HG03108 (cell line): Measurements from ENCODE around the gene TBC1D19.
"Not testable (repeated sequence)": the region's sequence is repeated elsewhere in the genome, so short reads cannot be mapped to it uniquely, and the experiment has no call there.

Experiments used
- ATAC-seq: cut with Tn5 transposase; IDR thresholded peaks from one replicate; pipeline ENCODE4 v1.9.1; 2021; ENCODE audit warnings: moderate library complexity; ENCODE audit not compliant: unreplicated experiment

TBC1D19 gene

GRCh38 chr4:26679040-26679695 is 95.3 kb downstream of the TBC1D19 start:
- ATAC-seq, result not testable (repeated sequence)

- no peak for ATAC-seq
Observed at GRCh38 chr4:26682436-26682835, 98.6 kb downstream of the TBC1D19 start.

- no peak for ATAC-seq
Observed at GRCh38 chr4:26685250-26685649, 101.4 kb downstream of the TBC1D19 start.

GRCh38 chr4:26687728-26688127 is 103.8 kb downstream of the TBC1D19 start:
- ATAC-seq, result no peak

GRCh38 chr4:26690506-26690905 is 106.6 kb downstream of the TBC1D19 start:
- ATAC-seq, result no peak

GRCh38 chr4:26692014-26692726 is 108.3 kb downstream of the TBC1D19 start:
- no peak for ATAC-seq

- not testable (repeated sequence) for ATAC-seq
Observed at GRCh38 chr4:26694131-26694530, 110.2 kb downstream of the TBC1D19 start.

GRCh38 chr4:26700110-26700509 is 116.2 kb downstream of the TBC1D19 start:
- no peak for ATAC-seq

GRCh38 chr4:26701095-26701494 is 117.2 kb downstream of the TBC1D19 start:
- ATAC-seq, result no peak

- no peak for ATAC-seq
Observed at GRCh38 chr4:26701786-26702227, 117.9 kb downstream of the TBC1D19 start.

GRCh38 chr4:26707342-26707741 is 123.5 kb downstream of the TBC1D19 start:
- ATAC-seq, result no peak

GRCh38 chr4:26709246-26709645 is 125.4 kb downstream of the TBC1D19 start:
- ATAC-seq, result no peak

GRCh38 chr4:26713563-26714151 is 129.8 kb downstream of the TBC1D19 start:
- ATAC-seq, result no peak

GRCh38 chr4:26715636-26716242 is 131.9 kb downstream of the TBC1D19 start:
- ATAC-seq, result no peak

- no peak for ATAC-seq
Observed at GRCh38 chr4:26717332-26717731, 133.4 kb downstream of the TBC1D19 start.

GRCh38 chr4:26719954-26720552 is 136.2 kb downstream of the TBC1D19 start:
- no peak for ATAC-seq

- no peak for ATAC-seq
Observed at GRCh38 chr4:26721685-26722084, 137.8 kb downstream of the TBC1D19 start.

- ATAC-seq, result peak; percentile 98
Observed at GRCh38 chr4:26723216-26723615, 139.3 kb downstream of the TBC1D19 start.

- ATAC-seq, result no peak
Observed at GRCh38 chr4:26724534-26724933, 140.7 kb downstream of the TBC1D19 start.

- ATAC-seq, result no peak
Observed at GRCh38 chr4:26726655-26727387, 142.9 kb downstream of the TBC1D19 start.

GRCh38 chr4:26727844-26728243 is 144.0 kb downstream of the TBC1D19 start:
- ATAC-seq, result no peak
